Skeletal muscle tissue (tissue), 4 donors: ENCODE results near the gene RAP1GAP. TPM values are rescaled to one million over a fixed set of nuclear protein-coding genes. Genes with fewer than 3 reads are reported as not detected.
"Not testable (repeated sequence)": the region's sequence is repeated elsewhere in the genome, so short reads cannot be mapped to it uniquely, and the experiment has no call there.

Experiments used
- H3K27ac ChIP-seq: one replicate; pipeline ENCODE4 v1.7.0; 2013; ENCODE audit warnings: mild to moderate bottlenecking, low read depth, low read length, inconsistent platforms
- H3K27me3 ChIP-seq, 3 donors: one replicate each; pipeline ENCODE4 v1.7.0; 2013; ENCODE audit warnings: low read length in 3 of 3; ENCODE audit not compliant: control insufficient read depth in 3 of 3, insufficient read depth in 3 of 3
- H3K36me3 ChIP-seq, 3 donors: one replicate each; pipeline ENCODE4 v1.7.0; 2013; ENCODE audit warnings: low read length in 3 of 3; ENCODE audit not compliant: control insufficient read depth in 3 of 3, insufficient read depth in 3 of 3
- H3K4me1 ChIP-seq, 3 donors: one replicate each; pipeline ENCODE4 v1.7.0; 2013; ENCODE audit warnings: low read length in 3 of 3, mild to moderate bottlenecking in 3 of 3; ENCODE audit not compliant: control insufficient read depth in 3 of 3, insufficient read depth in 3 of 3
- H3K4me3 ChIP-seq, 3 donors: one replicate each; pipeline ENCODE4 v1.7.0; 2013; ENCODE audit warnings: low read length in 3 of 3
- H3K9ac ChIP-seq, 3 donors: one replicate each; pipeline ENCODE4 v1.7.0; 2013; ENCODE audit warnings: low read length in 3 of 3, mild to moderate bottlenecking in 3 of 3, moderate library complexity in 2 of 3, low read depth in 1 of 3
- H3K9me3 ChIP-seq, 3 donors: one replicate each; pipeline ENCODE4 v1.7.0; 2013; ENCODE audit warnings: low read length in 3 of 3; ENCODE audit not compliant: control insufficient read depth in 3 of 3
- total RNA-seq: library from RNA; depleted of rRNA; stranded (reverse); fragments of >200 nt; gene quantifications from one replicate; pipeline ENCODE4 v1.2.3, GENCODE V29; 2014
- donor health status: Osteomylitis.

The RAP1GAP gene
- total RNA-seq, 1 donor from 2014 or later, result 1.0 TPM

DNA sequence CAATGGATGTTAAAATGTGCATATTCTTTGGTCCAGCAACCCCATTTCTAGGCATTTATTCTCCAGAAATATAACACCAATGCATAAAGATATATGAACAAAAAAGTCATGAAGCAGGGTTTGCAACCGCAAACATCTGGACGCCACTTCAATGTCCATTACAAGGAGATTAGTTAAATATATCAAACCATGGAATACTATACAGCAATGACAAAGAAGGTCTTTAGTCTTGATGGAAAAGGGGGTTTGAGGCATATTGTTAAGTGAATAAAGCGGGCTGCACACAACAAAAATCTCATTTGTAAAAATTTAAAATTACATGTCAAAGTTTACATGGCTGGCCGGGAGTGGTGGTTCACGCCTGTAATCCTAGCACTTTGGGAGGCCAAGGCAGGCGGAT lies 31.6 kb downstream of the RAP1GAP start:
- Histone ChIP-seq H3K4me3 (no peak overlapping the region), H3K27me3 (peaks cover 16 to 28% (median 19%) of the 10 kb centered on the region in 3 donors), H3K9ac (no peak overlapping the region), H3K36me3 (no peaks in the 10 kb centered on the region), H3K4me1 (peaks cover 0 to 9% (median 8%) of the 10 kb centered on the region in 3 donors), H3K9me3 (no peaks in the 10 kb centered on the region), H3K27ac (no peak overlapping the region)

GRCh38 chr1:21636029-21636428 lies 33.1 kb downstream of the RAP1GAP start:
- Histone ChIP-seq H3K27me3 (peaks cover 14 to 27% (median 23%) of the 10 kb centered on the region in 3 donors), H3K9me3 (no peaks in the 10 kb centered on the region), H3K9ac (no peak overlapping the region), H3K4me1 (peaks cover 0 to 9% (median 8%) of the 10 kb centered on the region in 3 donors), H3K36me3 (no peaks in the 10 kb centered on the region), H3K4me3 (no peak overlapping the region), H3K27ac (no peak overlapping the region)

DNA sequence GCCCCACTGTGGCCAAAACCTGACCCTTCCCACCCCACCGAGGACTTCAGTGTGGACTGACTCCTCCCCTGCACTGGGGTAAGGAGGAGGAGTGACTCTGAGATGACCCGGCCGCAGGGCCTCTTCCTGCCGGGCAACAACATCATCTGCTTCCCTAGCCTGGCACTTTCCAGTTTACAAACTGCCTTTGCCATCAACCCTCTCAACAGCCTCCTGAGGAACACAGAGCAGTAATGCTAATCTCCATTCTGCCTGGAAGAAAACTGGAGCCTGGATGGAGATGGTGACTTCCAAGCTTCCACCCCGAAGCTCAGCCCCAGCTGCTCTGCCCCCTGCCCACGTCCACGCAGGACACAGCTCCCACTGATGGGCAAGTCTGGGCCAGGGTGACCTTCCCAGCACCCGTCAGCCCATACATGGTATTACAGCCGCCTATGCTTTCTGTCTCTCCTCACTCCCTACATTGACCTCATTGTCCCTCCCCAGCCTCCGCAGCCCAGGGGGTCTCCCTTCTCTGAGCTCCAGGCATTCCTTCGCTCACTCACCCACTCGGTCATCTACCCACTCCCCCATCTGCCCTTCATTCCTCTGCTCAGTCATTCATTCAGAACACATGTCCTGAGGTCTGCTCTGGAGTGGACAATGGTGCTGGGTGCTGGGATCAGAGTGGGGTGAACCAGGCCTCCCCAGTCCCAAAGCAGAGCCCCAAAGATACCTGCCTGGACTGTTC lies 34.2 kb downstream of the RAP1GAP start:
- Histone ChIP-seq H3K27ac (no peak overlapping the region), H3K27me3 (peaks cover 19 to 32% (median 28%) of the 10 kb centered on the region in 3 donors), H3K9me3 (no peaks in the 10 kb centered on the region), H3K36me3 (no peaks in the 10 kb centered on the region), H3K4me1 (peaks cover 0 to 9% (median 8%) of the 10 kb centered on the region in 3 donors), H3K9ac (no peak overlapping the region), H3K4me3 (no peak overlapping the region)

DNA sequence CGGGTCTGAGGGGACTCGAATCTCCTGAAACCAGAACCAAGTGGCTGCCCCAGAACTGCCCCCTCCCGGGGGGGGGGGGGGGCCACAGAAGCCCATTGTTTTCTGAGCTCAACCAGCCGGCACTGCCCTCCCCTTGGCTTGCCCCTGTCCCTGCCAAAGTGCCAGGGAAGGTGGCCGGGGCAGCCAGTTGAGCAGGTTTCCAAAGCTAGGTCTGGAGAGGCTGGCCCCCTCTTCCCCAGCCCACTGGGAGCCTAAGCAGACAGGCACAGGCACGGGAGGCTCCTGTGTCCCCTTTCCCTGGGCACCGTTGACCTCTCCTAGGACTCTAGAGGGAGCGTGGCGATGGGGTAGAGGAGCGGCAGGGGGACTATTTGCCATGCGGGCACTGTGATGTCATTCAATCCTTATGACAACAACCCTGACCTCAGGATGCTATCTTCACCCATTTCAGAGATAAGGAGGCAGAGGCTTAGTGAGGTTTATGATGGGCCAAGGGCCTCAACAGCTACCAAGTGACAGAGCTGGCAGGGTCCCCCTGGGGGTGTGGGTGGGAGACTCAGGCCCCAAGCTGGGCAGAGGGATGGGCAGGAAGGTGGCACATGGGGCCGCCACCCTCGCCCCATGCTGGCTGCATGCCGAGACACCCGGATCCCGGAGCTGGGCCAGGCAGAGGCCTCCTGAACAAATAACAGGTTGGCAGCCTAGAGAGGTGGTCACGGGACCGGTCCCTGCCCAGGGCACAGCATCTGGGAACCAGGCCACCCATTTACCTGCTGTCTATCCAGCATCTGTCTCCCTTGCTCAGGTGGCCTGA lies 35.0 kb downstream of the RAP1GAP start:
- peaks cover 19 to 37% (median 34%) of the 10 kb centered on the region in 3 donors for H3K27me3 ChIP-seq
- no peak overlapping the region for H3K27ac ChIP-seq
- H3K9ac ChIP-seq, result no peak overlapping the region
- peaks cover 0 to 7% (median 5%) of the 10 kb centered on the region in 3 donors for H3K4me1 ChIP-seq
- H3K9me3 ChIP-seq, result no peaks in the 10 kb centered on the region
- H3K36me3 ChIP-seq, result no peaks in the 10 kb centered on the region
- no peak overlapping the region for H3K4me3 ChIP-seq

- Histone ChIP-seq H3K9me3 (no peaks in the 10 kb centered on the region), H3K4me3 (no peak overlapping the region), H3K4me1 (no peaks in the 10 kb centered on the region), H3K9ac (no peak overlapping the region), H3K27ac (no peak overlapping the region), H3K36me3 (no peaks in the 10 kb centered on the region), H3K27me3 (peaks cover 19 to 40% (median 39%) of the 10 kb centered on the region in 3 donors)
Observed at GRCh38 chr1:21633141-21633755, 35.9 kb downstream of the RAP1GAP start.

DNA sequence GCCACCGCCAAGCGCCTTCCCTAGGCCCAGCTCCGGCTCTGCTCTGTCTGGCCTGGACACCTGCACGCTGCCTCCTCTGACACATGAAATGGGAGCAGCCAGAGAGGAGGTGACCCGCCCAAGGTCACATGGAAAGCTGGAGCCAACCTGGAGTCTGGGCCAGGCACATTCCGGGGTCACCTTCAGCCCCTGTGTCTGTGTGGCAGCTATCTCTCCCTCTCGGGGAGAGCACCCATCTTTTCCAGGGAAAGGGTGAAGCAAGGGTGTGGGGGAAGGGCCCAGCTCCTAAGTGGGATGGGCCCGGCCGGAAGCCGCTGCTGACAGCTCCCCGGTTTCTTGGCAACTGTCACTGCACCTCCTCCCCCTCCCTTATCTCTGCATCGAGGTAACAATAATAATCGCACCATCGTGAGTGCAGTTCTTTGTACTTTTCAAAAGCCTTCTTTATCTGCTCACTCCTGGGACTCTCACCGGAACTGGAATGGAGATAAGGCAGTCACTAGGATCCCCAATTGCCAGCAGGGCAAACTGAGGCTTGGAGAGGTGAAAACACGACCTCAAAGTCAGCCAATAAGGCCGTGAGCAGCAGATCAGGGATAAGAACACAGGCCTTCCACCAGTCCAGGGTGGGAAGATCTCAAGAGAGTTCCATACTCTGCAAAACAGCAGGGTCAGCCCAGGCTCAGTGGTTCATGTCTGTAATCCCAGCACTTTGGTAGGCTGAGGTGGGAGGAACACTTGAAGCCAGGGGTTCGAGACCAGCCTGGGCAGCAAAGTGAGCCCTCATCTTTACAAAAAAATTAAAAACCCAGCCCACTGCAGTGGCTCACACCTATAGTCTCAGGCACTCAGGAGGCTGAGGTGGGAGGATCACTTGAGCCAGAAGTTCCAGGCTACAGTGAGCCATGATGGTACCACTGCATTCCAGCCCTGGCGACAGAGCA lies 36.9 kb downstream of the RAP1GAP start:
- no peak overlapping the region for H3K27ac ChIP-seq
- H3K4me3 ChIP-seq, result no peak overlapping the region
- H3K4me1 ChIP-seq, result no peaks in the 10 kb centered on the region
- no peaks in the 10 kb centered on the region for H3K9me3 ChIP-seq
- H3K27me3 ChIP-seq, result peaks cover 19 to 44% (median 43%) of the 10 kb centered on the region in 3 donors
- H3K36me3 ChIP-seq, result no peaks in the 10 kb centered on the region
- no peak overlapping the region for H3K9ac ChIP-seq

DNA sequence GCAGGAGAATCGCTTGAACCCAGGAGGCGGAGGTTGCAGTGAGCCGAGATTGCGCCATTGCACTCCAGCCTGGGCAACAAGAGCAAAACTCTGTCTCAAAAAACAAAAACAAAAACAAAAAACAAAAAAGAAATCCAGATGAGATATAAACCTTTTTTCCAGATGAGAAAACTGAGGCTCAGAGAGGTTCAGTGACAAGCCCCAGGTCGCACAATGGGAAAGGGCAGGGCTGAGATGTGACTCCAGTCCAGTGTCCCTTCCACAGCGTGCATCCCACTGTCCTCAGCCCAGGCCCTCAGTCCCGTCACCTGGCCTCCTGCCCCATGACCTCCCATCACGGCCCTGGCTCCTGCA lies 37.6 kb downstream of the RAP1GAP start:
- not testable (repeated sequence) for H3K9ac ChIP-seq, H3K4me1 ChIP-seq, H3K27ac ChIP-seq, H3K36me3 ChIP-seq, H3K9me3 ChIP-seq, H3K4me3 ChIP-seq
- peaks cover 22 to 50% (median 48%) of the 10 kb centered on the region in 3 donors for H3K27me3 ChIP-seq

DNA sequence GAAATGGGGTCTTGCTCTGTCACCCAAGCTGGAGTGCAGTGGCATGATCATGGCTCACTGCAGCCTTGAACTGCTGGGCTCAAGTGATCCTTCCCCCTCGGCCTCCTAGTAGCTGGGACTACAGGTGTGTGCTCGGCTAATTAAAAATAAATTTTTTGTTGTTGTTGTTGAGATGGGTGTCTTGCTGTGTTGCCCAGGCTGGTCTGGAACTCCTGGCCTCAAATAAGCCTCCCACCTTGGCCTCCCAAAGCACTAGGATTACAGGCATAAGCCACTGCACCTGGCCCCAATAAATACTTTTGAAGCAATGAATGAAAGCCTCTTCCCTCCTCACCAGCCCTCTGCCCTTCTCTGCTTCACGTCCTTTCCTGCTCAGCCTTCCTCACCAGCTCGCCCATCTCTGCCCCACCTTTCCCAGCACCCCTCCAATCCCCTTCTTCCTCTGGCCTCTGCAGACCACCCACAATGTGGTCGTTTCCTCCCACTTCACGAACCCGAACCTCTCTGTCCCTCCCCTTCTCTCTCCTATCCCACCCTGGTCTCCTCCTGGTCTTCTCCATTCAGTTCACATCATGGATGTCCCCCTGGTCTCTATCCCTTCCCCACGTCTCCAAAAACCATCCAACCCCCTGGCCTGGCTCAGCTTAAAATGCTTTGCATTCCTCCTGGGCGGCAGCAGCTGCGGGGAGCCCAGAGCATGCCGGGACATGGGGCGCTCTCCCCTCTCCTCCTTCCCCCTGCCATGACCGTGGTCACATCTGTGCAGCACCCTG lies 38.4 kb downstream of the RAP1GAP start:
- H3K9me3 ChIP-seq, result no peaks in the 10 kb centered on the region
- peaks cover 22 to 54% (median 48%) of the 10 kb centered on the region in 3 donors for H3K27me3 ChIP-seq
- no peaks in the 10 kb centered on the region for H3K36me3 ChIP-seq
- H3K9ac ChIP-seq, result no peak overlapping the region
- H3K4me3 ChIP-seq, result no peak overlapping the region
- no peaks in the 10 kb centered on the region for H3K4me1 ChIP-seq
- no peak overlapping the region for H3K27ac ChIP-seq

DNA sequence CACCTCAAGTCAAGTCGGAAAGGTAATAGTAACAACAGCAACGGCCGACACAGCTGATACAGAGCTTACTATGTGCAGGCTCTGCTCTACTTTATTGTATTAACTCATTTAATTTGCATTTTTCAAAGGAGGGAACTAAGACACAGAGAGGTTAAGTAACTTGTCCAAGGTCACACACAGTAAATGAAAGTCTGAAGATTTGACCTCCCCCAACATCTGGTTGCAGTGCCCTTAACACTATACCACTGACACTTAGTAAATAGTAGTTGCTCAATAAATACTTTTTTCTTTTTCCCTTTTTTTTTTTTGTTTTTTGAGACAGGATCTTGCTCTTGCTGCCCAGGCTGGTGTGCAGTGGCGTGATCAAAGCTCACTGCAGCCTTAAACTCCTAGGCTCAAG lies 39.2 kb downstream of the RAP1GAP start:
- Histone ChIP-seq H3K4me3 (no peak overlapping the region), H3K36me3 (no peaks in the 10 kb centered on the region), H3K9me3 (no peaks in the 10 kb centered on the region), H3K4me1 (no peaks in the 10 kb centered on the region), H3K27me3 (peaks cover 21 to 50% (median 49%) of the 10 kb centered on the region in 3 donors), H3K9ac (no peak overlapping the region), H3K27ac (no peak overlapping the region)
